Activated CD8-positive, alpha-beta memory T cell treated with anti-CD3 and anti-CD28 coated beads, Interleukin-2, amount 50 U/mL, for 24 hours (primary cell): ENCODE measurements around the gene GAPDHS.

Experiments used
- DNase-seq: peaks from one replicate; pipeline ENCODE4 v3.0.0-alpha.2; 2020; ENCODE audit errors: extremely low read depth

The GAPDHS gene

GRCh38 chr19:35539850-35540249, 6.6 kb downstream of the GAPDHS start:
- DNase-seq: no peak

- DNase-seq: no peak
These were observed 7.2 kb downstream of the GAPDHS start for GRCh38 chr19:35540356-35540927.

GRCh38 chr19:35542209-35542608, 9.0 kb downstream of the GAPDHS start:
- DNase-seq: no peak

- DNase-seq: no peak
These were observed 10.2 kb downstream of the GAPDHS start for GRCh38 chr19:35543280-35544109.

GRCh38 chr19:35544110-35544802, 11.0 kb downstream of the GAPDHS start:
- no peak for DNase-seq

GRCh38 chr19:35545001-35545854, 12.0 kb downstream of the GAPDHS start, which contains the start of gene TMEM147:
Gene TMEM147, plus strand, starts transcription at chr19:35545626. Its CDS starts 114 bp downstream, at chr19:35545740.
- DNase-seq: peak; percentile 49

- DNase-seq: peak; percentile 40
These were observed 12.7 kb downstream of the GAPDHS start for GRCh38 chr19:35545855-35546381.

GRCh38 chr19:35546532-35546931, 13.3 kb downstream of the GAPDHS start:
- no peak for DNase-seq

GRCh38 chr19:35549174-35549788, 16.0 kb downstream of the GAPDHS start:
- no peak for DNase-seq

GRCh38 chr19:35549879-35550523, 16.7 kb downstream of the GAPDHS start:
- no peak for DNase-seq

GRCh38 chr19:35551091-35551810, 18.0 kb downstream of the GAPDHS start:
- DNase-seq: no peak

GRCh38 chr19:35552534-35553384, 19.5 kb downstream of the GAPDHS start:
- no peak for DNase-seq

GRCh38 chr19:35553385-35554000, 20.2 kb downstream of the GAPDHS start:
- no peak for DNase-seq

- DNase-seq: no peak
These were observed 20.8 kb downstream of the GAPDHS start for GRCh38 chr19:35554076-35554475.

GRCh38 chr19:35555301-35556005, 22.2 kb downstream of the GAPDHS start:
- no peak for DNase-seq

- DNase-seq: no peak
These were observed 22.9 kb downstream of the GAPDHS start for GRCh38 chr19:35556025-35556590.

- no peak for DNase-seq
These were observed 23.7 kb downstream of the GAPDHS start for GRCh38 chr19:35556846-35557538.
